GM18502 (cell line): Measurements from ENCODE around the gene MAFG.
A peak's percentile ranks its signal among the peaks of the same experiment; 100 is the strongest.

Source experiments
- ATAC-seq: cut with Tn5 transposase; IDR thresholded peaks from one replicate; pipeline ENCODE4 v1.9.1; 2021; ENCODE audit warnings: mild to moderate bottlenecking; ENCODE audit not compliant: unreplicated experiment, poor library complexity

MAFG gene

DNA sequence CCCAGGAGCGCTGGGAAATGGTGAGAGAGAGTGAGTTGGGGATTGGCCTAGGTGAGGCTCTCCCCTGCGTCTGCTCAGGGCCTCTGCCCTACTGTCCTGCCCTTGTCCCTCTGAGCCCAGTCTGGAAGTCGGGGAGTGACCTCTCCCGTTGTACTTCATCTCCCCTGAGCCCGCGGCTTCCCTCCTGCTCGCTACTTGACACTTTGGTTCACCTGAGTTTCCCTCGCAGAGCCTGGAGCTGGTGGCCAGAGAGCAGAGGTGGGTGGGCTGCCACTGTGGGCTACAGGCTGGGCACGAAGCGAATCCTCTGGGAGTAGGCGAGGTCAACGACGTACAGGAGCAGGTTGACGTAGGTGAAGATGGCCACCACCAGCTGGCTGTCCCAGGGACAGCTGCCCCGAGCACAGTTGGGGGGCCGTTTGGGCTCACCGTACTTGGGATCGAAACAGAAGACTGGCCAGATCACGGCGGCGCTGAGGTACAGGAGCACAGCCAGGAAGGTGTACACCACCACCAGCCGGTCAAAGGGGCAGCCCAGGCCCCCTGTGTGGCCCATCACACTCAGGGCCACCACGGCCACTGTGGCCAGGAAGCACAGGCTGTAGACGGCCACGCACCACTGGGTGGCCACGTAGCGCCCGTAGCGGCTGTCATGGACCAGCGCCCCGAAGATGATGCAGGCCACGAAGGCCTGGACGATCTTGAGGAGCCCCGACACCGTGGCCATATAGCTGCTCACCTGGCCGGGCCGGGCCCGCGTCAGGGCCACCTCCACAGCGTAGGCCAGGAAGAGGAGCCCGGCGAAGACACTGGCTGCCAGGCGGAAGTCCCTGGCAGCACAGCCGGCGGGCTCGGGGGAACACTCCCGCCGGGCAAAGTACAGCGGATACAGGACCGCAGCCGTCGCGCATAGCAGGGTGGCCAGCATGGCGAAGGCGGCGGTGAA is 13.3 kb upstream of the MAFG start:
- no peak for ATAC-seq

GRCh38 chr17:81939881-81940385 is 12.4 kb upstream of the MAFG start:
- no peak for ATAC-seq

DNA sequence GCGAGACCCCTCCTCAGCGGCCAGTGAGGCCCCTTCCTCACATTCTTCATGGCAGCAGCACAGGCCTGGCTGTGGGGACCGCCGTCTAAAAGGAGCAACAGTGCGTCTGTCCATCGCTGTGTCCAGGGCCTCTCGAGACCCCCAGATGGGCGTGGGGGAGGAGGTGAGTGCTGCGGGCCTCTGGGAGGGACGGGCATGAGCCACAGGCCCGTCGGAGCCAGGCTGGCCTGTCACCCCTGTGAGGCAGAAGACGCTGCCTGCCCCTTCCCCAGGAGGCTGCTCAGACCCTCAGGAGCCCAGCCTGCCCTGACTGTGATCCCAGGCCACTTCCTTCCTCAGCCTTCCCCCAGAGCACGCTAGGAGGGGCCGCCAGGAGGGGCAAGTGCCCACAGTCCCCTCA is 11.7 kb upstream of the MAFG start:
- no peak for ATAC-seq

DNA sequence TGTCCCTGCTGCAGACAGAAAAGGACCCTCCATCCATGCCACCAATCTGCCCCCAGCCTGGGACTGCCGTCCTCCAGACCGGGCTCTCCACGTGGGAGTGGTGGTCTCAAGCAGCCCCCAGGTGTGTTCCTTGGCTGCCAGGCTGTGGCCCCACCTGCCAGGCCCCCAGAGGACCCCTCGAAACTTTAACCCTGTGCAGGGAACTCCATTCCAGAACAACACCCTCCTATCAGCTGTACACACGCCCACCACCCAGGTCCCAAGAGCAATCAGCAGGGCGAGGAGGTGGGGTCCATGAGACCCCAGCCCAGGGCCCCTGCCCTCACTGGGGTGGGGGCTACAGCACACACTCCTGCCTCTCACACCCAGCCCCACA is 8.2 kb upstream of the MAFG start:
- no peak for ATAC-seq

GRCh38 chr17:81934850-81935708 is 7.5 kb upstream of the MAFG start:
- ATAC-seq = no peak

- no peak for ATAC-seq
Measured at GRCh38 chr17:81934098-81934757, 6.7 kb upstream of the MAFG start.

DNA sequence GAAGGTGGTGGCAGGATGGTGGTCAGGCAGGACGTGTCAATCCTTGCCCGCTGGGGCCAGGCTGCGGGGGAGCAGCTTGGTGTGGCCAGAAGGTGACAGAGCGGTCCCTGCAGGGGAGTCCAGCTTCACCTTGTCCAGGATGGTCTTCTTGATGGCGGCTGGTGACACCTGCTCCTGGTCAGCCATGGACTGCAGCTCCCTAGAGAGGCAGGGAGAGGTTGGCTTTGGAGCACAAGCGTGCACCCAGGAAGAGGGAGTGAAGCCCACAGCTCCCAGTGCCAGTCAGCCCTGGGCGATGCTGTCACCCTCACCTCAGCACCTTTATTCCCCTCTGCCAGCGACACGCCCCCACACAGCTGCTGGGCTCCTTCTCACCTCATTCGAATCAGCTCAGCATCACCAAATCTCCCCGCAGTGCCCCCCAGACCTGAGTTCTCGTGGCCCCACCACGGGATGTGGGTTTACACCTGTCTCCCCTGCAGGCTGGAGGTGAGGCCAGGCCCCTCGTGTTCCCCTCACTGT is 5.7 kb upstream of the MAFG start:
- ATAC-seq = no peak

GRCh38 chr17:81932333-81932983 is 4.9 kb upstream of the MAFG start:
- no peak for ATAC-seq

DNA sequence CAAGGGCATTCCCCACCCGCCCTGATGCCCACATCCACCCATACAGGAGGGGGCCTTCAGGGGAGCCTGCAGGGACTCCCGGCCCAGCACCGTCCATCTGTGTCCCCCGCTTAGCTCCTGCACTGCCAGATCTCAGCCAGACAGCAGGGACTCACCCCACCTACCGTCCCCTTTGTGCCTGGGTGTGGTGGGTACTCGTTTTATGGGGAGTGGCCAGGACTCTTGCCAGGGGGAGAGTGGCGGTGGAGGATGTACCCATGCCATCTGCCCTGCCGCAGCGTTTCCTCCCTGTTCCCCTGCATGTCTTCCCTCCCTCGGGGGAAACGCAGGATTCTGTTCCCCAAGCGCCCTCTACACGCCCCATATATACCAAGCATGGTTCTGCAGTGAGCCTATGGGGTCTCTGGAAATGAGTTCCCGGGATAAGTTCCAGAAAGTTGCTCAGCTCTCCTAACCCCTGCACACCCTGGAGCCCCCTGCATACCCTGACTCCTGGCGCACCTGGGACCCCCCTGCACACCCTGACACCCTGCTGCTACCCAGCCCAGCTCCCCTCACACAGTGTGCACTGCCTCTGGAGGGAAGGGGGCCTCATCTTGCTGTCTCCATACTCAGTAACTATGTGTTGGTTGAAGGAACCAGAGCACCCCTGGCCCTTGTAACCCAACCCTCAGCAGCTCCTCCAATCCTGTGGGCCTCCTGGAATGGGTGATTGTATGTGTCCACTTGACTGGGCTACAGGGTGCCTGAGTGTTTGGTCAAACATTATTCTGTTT is 4.2 kb upstream of the MAFG start:
- no peak for ATAC-seq

GRCh38 chr17:81931189-81931556 is 3.6 kb upstream of the MAFG start:
- no peak for ATAC-seq

- ATAC-seq = no peak
Measured at GRCh38 chr17:81930142-81931125, 2.9 kb upstream of the MAFG start.

GRCh38 chr17:81929253-81930141 is 2.0 kb upstream of the MAFG start:
- no peak for ATAC-seq

DNA sequence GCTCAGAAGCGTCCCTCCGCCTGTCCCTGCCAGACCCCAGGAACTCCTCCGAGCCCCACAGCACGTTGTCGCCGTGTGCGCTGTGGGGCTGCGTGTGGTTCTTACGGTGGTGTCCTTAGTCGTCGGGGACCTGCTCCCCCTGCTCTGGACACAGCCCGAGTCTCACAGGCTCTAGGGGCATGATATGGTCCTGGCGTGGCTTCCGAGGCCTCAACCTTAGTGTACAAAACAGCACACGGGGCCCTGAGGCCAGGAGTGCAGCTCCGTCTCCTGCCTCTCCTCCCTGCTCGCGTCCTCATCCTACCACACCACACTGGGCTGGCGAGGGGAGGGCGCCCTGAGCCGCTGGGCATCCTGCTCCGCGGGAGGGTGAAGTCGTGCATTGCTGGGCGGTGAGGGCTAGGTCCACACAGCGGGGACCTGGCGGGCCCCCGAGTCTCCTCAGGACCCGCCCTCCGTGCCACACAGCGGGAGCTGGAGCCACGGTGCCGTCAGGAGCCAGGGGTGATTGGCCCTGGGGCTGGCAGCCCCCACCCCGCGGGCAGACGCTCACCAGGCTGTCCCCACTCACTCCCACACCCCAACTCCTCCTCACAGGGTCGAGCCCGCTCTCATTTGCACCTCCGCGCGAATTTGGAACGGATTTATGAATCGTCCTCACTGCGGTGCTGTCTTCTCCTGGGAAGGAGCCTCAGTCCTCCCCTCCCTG is 1.2 kb upstream of the MAFG start:
- ATAC-seq = no peak

DNA sequence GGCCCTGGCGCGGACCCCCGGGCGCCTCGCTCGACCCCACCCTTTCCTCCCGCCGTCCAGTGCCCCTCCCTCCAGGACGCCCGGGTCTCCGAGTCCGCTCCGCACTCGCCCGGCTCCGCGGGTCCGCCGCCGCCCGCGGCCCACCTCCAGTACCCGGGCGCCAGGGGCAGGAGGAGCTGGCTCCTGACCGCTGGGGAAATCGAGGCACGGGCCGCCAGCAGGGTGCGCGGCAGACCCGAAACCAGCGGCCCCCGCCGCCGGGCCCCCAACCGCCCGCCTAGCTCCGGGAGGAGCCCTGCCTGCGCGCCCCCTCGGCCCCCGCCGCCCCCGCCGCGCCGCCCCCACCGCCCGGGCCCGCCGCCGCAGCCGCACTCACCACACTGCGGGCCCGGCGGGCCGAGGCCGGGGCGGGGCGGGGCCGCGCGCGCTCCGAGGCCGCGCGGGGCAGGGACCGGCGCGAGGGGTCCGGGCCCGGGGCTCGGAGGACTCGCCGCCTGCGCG is 333 bp downstream of the MAFG start:
- peak; percentile 19 for ATAC-seq

DNA sequence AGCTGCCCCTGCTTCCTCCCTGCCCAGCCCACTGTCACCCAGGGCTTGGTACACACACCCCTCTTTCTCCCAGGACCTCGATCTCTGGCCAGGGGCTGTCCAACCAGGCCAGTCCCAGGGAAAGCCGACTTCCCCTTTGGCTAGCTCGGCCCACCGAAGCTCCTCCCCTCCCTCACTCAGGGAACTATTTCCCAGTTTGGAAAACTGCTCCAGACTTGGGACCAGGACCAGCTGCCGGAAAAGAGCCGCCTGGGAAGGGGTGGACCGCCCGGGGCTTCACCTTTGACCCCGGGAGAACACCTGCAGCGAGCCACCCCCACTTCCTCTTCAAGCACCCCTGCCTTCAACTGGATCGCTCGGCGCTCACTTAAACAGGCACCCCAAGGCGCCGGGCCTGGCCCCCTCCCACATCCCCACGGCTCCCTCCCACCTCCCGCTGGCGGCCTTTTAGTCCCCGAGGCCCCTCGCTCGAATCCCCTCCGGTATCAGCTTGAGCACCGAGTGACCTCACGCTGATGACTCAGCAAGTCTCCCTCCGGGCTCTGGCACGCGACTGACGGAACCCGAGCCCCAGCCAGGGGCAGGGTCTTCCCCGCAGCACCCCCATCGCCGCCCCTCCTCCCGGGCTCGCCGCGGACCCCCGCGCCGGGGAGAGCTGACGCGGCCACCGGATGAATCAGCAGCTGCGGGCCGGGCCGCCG is 934 bp downstream of the MAFG start:
- ATAC-seq = peak; percentile 11
